PC-3 (cell line): ENCODE measurements around the gene MAPKAP1. TPM values are rescaled to one million over a fixed set of nuclear protein-coding genes. Genes with fewer than 3 reads are reported as not detected.

ENCODE experiments used
- ATAC-seq: fragments of 200-7000 bp; cut with Tn5 transposase; 2 replicates; pipeline ENCODE4 v1.9.1; 2020; ENCODE audit warnings: mild to moderate bottlenecking, moderate library complexity
- BruUV-seq: library from RNA; stranded (reverse); fragments of 400-500 nt; replicated peaks from 2 replicates; lab custom pipeline; 2021; lab: Mats Ljungman, UMichigan
- CTCF ChIA-PET: fragments of 300-600 bp; sonication (Branson Sonifier 250); formaldehyde crosslinking; loops from one replicate; lab custom pipeline; 2022; ENCODE audit warnings: antibody characterized with exemption; lab: Charles Lee
- POLR2A ChIA-PET: fragments of 300-600 bp; sonication (Branson Sonifier 250); formaldehyde crosslinking; loops from one replicate; lab custom pipeline; 2022; ENCODE audit warnings: antibody characterized with exemption; ENCODE audit not compliant: unreplicated experiment; lab: Charles Lee
- DNase-seq: peaks from one replicate; pipeline ENCODE4 v3.0.0-alpha.2; 2015
- H2AFZ ChIP-seq: fragments of 300-600 bp; sonication (generic); 2 replicates; pipeline ENCODE4 v1.6.0; 2016; ENCODE audit warnings: antibody characterized with exemption, low read length
- H3F3A ChIP-seq: fragments of 300-600 bp; sonication (generic); one replicate; pipeline ENCODE4 v1.6.0; 2017; ENCODE audit warnings: antibody characterized with exemption, low read length, control low read depth, mild to moderate bottlenecking; ENCODE audit not compliant: unreplicated experiment
- H3K27ac ChIP-seq: fragments of 300-600 bp; sonication (generic); 2 replicates; pipeline ENCODE4 v1.5.1; 2016; ENCODE audit warnings: mild to moderate bottlenecking, low read length
- H3K27me3 ChIP-seq: fragments of 300-600 bp; sonication (generic); 2 replicates; pipeline ENCODE4 v1.6.1; 2016; ENCODE audit warnings: low read length, mixed read lengths
- H3K36me3 ChIP-seq: fragments of 300-600 bp; sonication (generic); 2 replicates; pipeline ENCODE4 v1.6.1; 2016; ENCODE audit warnings: low read depth, mixed run types, low read length, mixed read lengths
- H3K4me1 ChIP-seq: fragments of 300-600 bp; sonication (generic); 2 replicates; pipeline ENCODE4 v1.5.1; 2016; ENCODE audit warnings: low read length; ENCODE audit not compliant: insufficient read depth
- H3K4me2 ChIP-seq: fragments of 300-600 bp; sonication (generic); 2 replicates; pipeline ENCODE4 v1.6.0; 2016; ENCODE audit warnings: low read length
- H3K4me3 ChIP-seq: fragments of 300-600 bp; sonication (generic); 2 replicates; pipeline ENCODE4 v1.5.1; 2016; ENCODE audit warnings: mild to moderate bottlenecking, low read length, mixed read lengths
- H3K79me2 ChIP-seq: fragments of 300-600 bp; sonication (generic); 2 replicates; pipeline ENCODE4 v1.6.1; 2017; ENCODE audit warnings: low read length, mixed read lengths
- H3K9ac ChIP-seq: fragments of 300-600 bp; sonication (generic); 2 replicates; pipeline ENCODE4 v1.6.0; 2016; ENCODE audit warnings: mild to moderate bottlenecking, low read length
- H3K9me2 ChIP-seq: fragments of 300-600 bp; sonication (generic); replicated peaks from 2 replicates; pipeline ENCODE4 v1.6.1; 2016; ENCODE audit warnings: mixed run types, low read length, mixed read lengths
- H3K9me3 ChIP-seq: fragments of 300-600 bp; sonication (generic); 2 replicates; pipeline ENCODE4 v1.6.1; 2016; ENCODE audit warnings: low read length, mixed read lengths
- H4K20me1 ChIP-seq: fragments of 300-600 bp; sonication (generic); 2 replicates; pipeline ENCODE4 v1.6.1; 2016; ENCODE audit warnings: low read length, mixed read lengths
- EZH2 ChIP-seq: fragments of 300-600 bp; sonication (generic); IDR thresholded peaks from one replicate; pipeline ENCODE4 v1.6.1; 2017; ENCODE audit warnings: antibody characterized with exemption, mild to moderate bottlenecking, low read length; ENCODE audit not compliant: unreplicated experiment
- EZH2phosphoT487 ChIP-seq: fragments of 300-600 bp; sonication (generic); IDR thresholded peaks from 2 replicates; pipeline ENCODE4 v1.6.1; 2018; ENCODE audit warnings: mild to moderate bottlenecking, antibody characterized with exemption, low read length, borderline replicate concordance
- intact Hi-C: fragments of 100-400 bp; cut with micrococcal nuclease; formaldehyde crosslinking; loops from 2 replicates; pipeline ENCODE4 v1.9.0; 2023
- total RNA-seq: library from RNA; depleted of rRNA; stranded (reverse); fragments of >200 nt; gene quantifications from 2 replicates; pipeline ENCODE4 v1.2.3, GENCODE V29; 2014
- TF ChIP-seq, protein P1 (sequence below): fragments of 300-600 bp; sonication (generic); conservative IDR thresholded peaks from 2 replicates; pipeline ENCODE4 v1.5.1; 2017; ENCODE audit warnings: antibody characterized with exemption, low read depth, mild to moderate bottlenecking, low read length

MAPKAP1 gene
- total RNA-seq, 1 experiment from 2014 or later = 128 TPM

DNA sequence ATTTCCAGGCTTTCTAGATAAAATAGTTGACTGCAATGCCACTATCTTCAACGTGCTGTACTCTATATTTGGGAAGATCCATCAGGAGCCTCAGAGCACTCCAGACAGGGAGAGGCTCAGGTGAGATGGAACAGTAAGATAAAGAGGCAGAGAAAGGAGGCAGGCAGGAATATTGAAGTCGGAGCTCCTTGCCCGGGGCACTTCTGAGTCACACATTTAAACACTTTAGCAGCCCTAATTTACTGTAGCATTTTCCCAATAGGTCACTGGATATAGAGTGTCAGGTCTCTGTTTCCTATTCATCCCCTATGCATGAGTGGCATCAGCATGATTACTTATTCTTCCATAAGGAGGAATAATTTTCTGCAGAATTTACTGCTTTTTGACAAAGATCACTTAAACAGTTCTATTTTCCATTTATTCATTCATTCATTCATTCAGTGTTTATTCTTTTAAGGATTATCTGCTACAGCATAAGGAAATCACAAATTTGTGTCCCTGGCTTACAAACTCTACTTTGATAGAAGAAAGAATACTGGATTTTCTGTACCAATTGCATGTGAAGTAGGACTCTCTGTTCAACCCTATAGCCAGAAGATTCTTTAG is 170.7 kb downstream of the MAPKAP1 start:
- peaks cover 10% of the 10 kb centered on the region for H3K79me2 ChIP-seq
- intact Hi-C loops = no loop called here
- H3F3A ChIP-seq = no peaks in the 10 kb centered on the region
- H3K36me3 ChIP-seq = no peaks in the 10 kb centered on the region
- H3K4me3 ChIP-seq = no peak overlapping the region
- POLR2A ChIA-PET = interaction anchor here (1.3 kb wide), 1 partner anchor 15 kb away, joined by 3 read pairs; no protein-coding TSS in a partner anchor
- no peaks in the 10 kb centered on the region for H4K20me1 ChIP-seq
- TF ChIP-seq EZH2phosphoT487 = no peak
- TF ChIP-seq, protein P1, sequence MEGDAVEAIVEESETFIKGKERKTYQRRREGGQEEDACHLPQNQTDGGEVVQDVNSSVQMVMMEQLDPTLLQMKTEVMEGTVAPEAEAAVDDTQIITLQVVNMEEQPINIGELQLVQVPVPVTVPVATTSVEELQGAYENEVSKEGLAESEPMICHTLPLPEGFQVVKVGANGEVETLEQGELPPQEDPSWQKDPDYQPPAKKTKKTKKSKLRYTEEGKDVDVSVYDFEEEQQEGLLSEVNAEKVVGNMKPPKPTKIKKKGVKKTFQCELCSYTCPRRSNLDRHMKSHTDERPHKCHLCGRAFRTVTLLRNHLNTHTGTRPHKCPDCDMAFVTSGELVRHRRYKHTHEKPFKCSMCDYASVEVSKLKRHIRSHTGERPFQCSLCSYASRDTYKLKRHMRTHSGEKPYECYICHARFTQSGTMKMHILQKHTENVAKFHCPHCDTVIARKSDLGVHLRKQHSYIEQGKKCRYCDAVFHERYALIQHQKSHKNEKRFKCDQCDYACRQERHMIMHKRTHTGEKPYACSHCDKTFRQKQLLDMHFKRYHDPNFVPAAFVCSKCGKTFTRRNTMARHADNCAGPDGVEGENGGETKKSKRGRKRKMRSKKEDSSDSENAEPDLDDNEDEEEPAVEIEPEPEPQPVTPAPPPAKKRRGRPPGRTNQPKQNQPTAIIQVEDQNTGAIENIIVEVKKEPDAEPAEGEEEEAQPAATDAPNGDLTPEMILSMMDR = no peak
- no peak for TF ChIP-seq EZH2
- no TSS peak for BruUV-seq
- H3K9me2 ChIP-seq = no peaks in the 10 kb centered on the region
- H3K4me1 ChIP-seq = peaks cover 66% of the 10 kb centered on the region
- H3K9ac ChIP-seq = peak overlapping the region; percentile 48; the same call in 1 of the 2 replicates
- peak overlapping the region; percentile 72 for H3K4me2 ChIP-seq
- ATAC-seq (peak; percentile 47), DNase-seq (peak; percentile 80)
- no peaks in the 10 kb centered on the region for H3K9me3 ChIP-seq
- H3K27ac ChIP-seq = peak overlapping the region; percentile 85
- CTCF ChIA-PET = no interaction called here
- H3K27me3 ChIP-seq = no peaks in the 10 kb centered on the region
- H2AFZ ChIP-seq = no peak overlapping the region

DNA sequence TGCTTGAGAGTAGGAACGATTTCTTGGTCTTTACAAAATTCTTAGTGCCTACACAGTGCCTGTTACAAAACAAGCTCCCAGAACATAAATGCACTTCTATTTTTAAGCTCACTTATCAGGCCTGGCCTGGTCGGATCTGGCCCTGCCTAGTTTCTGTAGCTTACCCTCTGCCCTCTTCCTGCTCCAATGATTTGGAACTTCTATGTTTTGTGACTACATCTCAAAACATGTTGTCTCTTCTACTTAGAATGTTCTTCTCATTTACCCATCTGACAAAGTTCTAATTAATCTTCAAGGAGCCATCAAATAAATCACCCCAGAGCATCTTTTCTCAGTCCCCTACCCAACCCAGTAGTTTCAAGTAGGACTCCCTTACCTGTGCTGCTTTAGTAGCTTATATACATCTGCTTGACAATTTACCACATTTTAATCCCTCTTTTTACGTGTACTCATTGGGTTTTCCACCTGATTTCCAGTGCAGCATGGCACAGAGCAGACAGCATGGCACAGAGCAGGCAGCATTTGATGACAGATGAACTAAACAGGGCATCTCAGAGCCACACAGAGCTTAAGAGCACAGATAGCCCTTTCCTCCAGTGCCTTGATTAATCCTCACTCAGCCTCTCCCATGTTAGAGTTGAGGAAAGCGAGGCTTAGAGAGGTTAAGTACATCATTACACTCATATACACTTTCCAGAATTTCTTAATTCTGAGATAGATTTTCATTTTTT is 171.9 kb downstream of the MAPKAP1 start:
- ChIA-PET POLR2A (interaction anchor here (1.3 kb wide), 1 partner anchor 14 kb away, joined by 3 read pairs; no protein-coding TSS in a partner anchor), CTCF (no interaction called here)
- no peaks in the 10 kb centered on the region for H4K20me1 ChIP-seq
- peaks cover 10% of the 10 kb centered on the region for H3K79me2 ChIP-seq
- H2AFZ ChIP-seq = no peak overlapping the region
- intact Hi-C loops = no loop called here
- ATAC-seq (no peak), DNase-seq (no peak)
- no peak overlapping the region for H3K9ac ChIP-seq
- H3K36me3 ChIP-seq = no peaks in the 10 kb centered on the region
- no peaks in the 10 kb centered on the region for H3F3A ChIP-seq
- no peaks in the 10 kb centered on the region for H3K9me3 ChIP-seq
- H3K4me3 ChIP-seq = no peak overlapping the region
- no TSS peak for BruUV-seq
- H3K4me2 ChIP-seq = no peak overlapping the region
- no peaks in the 10 kb centered on the region for H3K27me3 ChIP-seq
- H3K27ac ChIP-seq = no peak overlapping the region
- TF ChIP-seq, protein P1 = no peak
- TF ChIP-seq EZH2phosphoT487 = no peak
- no peak for TF ChIP-seq EZH2
- no peaks in the 10 kb centered on the region for H3K9me2 ChIP-seq
- H3K4me1 ChIP-seq = peaks cover 56% of the 10 kb centered on the region
